GM21390 (cell line): ENCODE data around the gene CRMP1.
"Not testable (repeated sequence)": the region's sequence is repeated elsewhere in the genome, so short reads cannot be mapped to it uniquely, and the experiment has no call there.

ENCODE experiments used
- ATAC-seq: cut with Tn5 transposase; IDR thresholded peaks from one replicate; pipeline ENCODE4 v1.9.1; 2021; ENCODE audit not compliant: unreplicated experiment

Gene CRMP1

DNA sequence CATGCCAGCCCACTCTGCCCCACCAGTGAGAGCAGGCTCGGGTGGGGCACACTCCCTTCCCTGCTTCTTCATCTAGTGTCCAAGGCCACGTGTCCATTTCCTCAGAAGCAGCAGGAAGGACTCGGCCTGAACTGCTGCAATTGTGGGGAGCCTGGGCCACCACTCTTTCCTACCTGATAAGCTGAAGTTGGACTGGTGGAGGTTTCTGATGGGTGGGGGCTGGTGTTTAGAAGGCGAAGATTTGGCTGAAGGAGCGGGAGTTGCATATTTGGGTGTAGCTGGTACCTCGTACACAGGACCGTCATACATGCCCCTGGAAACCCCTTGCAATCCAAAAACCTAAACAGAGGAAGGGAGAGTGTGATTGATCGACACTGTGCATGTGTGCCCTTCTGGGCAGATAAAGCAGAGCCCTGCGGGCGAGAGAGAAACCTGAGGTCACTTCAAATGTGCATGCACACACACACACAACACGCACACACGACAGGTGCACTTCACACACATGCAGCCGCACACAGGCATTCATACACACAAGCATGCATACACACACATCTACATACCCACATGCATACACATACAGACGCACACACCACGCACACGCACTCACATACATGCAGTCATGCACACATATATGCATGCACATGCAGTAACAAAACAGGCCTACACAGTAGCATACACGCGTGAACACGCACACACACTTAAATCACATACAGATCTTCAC, 67.4 kb downstream of the CRMP1 start:
- no peak for ATAC-seq

DNA sequence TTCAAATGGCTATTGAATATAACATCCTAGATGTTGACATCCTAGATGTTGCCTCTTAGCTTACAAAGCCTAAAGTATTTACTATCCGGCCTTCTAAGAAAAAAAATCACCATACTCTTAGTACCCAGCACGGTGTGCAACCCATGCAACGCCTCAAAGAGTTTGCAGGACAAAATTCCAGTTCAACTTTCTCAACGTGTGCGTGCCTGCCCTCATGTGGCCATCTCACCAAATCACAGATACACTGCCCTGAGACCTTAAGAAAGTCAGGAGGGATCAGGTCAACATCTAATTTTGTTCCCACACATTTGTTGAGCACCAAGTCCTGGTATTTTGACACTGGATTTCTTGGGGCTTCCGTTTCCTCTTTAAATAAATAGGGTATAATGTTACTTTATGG, 68.3 kb downstream of the CRMP1 start:
- no peak for ATAC-seq

DNA sequence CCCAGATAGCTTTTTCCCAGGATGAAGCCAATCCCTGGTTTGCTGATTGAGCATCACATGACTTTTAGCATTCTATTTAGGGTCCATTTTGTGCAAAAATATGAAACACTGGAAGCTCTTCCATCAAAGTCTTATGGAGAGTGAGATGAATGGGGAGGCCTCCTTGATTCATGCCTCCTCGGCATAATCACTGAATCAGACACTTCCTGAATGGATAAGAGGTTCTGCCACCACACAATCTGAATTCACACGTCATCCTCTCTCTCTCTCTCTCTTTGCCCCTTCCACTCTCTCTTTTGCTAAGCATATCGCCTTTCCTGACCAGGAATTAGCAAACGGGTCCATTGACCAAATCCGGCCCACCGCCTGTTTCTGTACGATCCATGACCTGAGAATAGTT, 68.7 kb downstream of the CRMP1 start:
- ATAC-seq = no peak

DNA sequence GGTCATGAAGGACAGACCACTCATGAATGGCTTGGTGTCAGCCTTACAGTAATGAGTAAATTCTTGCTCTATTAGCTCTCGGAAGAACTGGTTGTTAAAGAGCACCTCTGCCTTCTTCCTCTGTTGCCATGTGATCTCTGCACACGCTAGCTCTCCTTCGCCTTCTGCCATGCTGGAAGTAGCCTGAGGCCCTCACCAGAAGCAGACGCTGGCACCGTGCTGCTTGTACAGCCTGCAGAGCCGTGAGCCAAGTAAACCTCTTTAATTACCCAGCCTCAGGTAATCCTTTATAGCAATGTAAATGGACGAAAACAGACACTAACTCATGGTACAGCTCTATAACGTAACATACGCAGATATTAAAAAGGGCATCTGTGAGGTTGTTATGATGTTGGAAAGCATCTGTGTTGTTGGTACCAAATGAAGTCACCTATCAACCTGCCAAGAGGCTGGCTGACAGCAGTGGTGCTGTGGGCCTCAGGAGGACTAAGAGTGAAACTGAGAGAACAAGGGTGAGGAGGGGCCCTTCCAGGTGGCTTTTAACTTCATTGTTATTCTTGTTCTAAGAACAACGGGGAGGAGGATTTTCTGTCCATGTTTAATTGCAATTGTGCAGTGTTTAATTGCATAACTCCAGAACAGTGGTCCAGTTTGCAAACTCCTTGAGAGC, 69.2 kb downstream of the CRMP1 start:
- no peak for ATAC-seq

DNA sequence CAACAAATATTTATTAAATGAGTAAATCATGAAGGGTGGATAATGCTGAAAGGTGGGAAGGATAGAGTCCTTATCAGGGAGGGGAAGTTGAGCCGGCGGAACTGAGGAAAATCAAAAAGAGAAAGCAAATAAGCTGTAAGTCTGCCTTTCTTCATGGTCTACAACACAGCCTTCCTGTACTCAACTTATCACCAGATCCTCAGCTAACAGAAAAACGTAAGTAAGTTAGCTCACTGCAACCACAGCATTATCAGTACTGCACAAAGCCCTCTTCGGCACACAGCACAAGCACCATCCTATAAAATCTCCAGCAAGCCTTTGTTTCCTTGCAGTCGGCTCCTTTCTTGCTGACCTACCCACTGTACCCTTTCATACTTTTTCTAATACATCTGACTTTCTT, 70.3 kb downstream of the CRMP1 start:
- ATAC-seq = no peak

DNA sequence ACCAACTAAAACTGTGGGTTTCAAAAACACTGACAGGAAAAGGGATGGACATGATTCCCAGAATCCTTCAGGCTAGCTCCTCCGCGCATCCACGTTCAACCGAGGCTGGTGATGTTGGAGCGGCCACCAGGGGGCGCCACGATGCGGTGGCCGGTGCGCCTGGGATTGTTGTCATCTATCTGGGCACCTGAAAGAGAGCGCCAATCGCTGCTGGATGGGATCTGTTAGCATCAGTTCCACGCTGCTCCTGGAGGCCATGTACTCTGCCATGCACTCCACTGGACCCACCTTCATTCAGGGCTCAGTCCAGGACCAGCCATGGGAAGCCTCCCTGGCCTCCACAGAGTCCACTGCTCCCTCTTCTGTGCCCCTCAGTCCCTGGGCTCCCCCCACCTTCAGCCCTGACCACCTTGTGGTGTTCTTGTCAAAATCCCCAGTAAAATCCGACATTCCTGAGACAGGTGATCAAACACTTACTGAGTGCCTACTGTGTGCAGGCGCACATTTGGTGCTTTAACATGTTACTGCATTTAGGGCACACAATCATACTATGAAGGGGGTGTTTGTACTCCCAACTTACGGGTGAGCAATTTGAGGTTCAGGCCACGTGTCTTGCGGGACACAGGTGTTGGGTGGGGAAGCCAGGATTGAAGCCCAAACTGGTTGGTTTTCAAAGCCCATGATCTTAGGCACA, 71.1 kb downstream of the CRMP1 start:
- ATAC-seq = no peak

DNA sequence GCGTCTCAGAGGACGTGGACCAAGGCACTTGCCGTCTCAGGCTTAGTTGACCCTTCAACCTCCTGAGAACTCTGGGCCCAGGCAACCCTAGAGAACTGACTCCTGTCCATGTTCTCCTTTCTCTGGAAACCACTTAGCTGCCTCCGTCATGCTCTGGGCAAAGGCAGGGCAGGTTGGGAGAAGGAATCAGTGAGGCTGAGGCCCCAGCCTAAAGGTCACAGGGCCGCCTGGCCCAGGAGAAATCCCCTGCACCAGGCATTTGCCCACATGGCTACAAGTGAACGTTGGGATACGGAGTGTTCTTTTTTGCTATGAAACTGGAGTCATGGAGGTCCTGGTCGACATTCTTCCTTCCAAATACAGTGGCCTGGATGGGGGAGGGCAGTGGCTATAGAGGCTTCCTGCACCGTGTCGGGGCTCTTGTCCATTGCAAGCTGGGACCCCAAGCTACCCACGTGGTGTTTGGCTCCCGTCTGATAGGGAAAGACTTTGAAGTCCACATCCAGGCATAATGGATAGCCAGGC, 76.0 kb downstream of the CRMP1 start:
- ATAC-seq = no peak

DNA sequence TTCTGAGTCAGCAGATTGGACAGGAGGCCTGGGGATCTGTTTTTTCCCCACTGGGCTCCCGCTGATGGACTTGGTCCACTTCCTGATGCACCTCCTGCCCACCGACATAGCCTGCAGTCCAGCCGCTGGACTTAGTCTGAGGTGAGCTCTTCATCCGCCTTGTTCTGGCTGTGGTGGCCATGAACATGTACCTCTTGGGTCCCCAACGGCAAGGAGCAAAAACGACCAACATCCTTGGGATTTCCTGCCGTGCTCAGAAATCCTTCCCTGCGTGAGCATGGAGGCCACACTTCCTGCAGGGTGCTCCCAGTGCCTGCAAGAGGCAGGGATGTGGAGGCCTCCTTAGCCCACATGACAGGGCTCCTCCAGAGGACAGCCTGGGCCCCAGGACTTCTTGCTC, 76.8 kb downstream of the CRMP1 start:
- ATAC-seq = no peak

DNA sequence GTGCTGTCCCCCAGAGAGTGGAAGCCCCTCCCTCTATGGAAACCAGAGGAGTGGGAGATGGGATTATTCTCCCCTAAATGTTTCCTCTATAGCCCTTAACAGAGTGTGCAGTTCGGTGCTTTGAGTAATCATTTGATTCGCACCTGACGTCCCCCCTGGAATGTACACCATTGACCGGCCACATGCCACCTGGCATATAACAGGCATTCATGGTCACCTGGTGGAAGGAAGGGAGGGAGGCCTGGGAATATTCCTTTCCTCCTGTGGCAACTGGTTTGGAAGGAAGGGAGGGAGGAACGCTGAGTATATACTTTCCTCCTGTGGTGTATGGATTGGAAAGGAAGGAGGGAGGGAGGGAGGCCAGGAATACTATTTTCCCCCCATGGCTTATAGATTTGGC, 77.2 kb downstream of the CRMP1 start:
- no peak for ATAC-seq

DNA sequence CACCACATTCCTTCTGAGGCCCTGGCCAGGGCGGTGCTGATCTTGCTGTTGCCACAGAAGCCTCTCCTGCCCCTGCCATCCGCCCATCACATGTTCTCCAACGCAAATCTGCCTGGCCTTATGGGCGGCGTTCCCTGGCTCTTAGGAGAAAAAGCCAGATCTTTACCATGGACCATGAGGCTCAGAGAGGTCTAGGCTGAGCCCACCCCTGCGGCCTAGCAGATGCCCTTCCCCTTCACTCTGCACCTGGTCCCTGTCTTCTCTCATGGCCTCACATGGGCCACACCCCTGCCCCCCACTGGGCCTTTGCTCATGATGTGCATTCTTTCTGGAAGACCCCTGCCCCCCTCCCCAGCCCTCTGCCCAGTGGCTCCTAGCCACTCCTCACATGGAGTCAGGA, 78.5 kb downstream of the CRMP1 start:
- no peak for ATAC-seq

DNA sequence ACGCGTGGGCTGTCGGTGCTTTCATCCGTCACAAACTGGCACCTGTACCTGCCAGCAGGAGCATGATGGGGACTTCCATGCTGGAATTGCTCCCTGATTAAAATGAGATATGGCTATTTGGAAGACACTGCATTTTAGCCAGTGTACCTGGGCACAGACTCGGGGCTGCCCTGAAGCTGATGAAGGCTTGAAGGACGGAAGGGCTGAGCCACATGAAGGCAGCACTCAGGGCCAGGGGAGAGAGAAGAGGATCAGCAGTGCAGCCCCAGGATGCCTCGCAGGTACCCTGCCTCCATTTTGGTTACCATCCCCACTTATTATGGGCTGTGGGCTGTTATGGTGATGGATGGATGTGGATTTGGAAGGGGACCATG, 79.0 kb downstream of the CRMP1 start:
- no peak for ATAC-seq

DNA sequence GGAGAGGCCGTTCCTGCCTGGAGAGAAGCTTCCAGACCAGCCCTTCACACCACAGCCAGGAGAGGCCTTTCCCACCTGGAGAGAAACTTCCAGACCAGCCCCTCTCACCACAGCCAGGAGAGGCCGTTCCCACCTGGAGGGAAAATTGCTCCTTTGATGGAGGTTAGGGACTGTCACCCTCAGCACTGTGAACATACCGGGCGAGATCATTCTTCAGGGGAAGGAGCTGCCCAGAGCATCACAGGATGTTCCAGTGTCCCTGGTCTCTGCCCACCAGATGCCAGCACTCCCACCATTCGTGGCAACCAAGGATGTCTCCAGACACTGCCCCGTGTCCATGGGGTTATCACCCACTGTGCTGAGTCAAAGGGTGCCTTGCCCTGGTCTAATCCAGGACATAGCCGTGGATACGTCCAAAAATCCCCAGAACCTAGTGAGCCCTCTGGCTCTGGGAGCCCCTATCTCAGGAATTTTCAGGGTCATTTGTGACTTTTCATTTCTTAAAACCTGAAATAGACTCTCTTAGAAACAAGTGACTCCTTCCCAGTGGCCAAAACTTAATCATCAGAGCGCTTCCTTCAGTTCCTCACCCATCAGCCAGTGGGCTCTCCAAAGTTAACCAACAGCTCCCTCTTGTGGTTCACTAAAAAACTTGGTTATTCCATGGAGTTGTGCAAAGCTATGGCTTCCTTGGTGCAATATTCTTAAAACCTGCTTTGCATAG, 80.2 kb downstream of the CRMP1 start:
- no peak for ATAC-seq

DNA sequence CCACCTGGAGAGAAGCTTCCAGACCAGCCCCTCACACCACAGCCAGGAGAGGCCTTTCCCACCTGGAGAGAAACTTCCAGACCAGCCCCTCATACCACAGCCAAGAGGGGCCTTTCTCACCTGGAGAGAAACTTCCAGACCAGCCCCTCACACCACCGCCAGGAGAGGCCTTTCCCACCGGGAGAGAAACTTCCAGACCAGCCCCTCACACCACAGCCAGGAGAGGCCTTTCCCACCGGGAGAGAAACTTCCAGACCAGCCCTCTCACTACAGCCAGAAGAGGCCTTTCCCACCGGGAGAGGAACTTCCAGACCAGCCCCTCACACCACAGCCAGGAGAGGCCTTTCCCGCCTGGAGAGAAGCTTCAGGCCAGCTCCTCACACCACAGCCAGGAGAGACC, 80.8 kb downstream of the CRMP1 start:
- not testable (repeated sequence) for ATAC-seq

DNA sequence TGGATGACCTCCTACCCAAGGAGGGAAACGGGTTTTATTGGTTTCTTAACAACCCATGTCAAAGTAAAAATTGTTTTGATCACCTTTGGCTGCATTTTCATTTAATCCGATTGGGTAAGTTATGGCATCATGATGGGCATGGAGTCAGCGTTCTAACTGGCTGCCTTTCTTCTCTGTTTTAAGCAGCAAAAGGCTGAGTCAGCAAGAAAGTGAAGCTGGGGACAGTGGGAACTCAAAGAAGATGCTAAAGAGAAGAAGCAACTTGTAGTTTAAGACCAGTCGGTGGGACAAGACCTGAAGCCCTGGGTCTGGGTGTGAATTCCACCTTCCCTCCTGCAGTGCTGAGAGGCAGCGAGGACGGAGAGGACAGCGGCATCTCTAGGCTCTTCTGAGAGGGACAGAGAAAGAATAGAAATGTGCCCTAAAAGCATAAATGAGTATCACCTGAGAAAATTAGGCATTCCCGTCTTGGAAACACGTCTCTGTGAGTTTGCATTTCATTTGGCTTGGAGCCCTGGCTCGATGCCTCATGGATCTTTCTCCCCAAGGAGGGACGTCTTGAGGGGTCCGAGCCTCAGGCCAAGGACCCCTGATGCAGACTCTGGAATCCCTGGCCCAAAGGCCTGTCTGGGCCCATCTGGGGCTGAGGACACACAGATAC, 82.0 kb downstream of the CRMP1 start:
- no peak for ATAC-seq

DNA sequence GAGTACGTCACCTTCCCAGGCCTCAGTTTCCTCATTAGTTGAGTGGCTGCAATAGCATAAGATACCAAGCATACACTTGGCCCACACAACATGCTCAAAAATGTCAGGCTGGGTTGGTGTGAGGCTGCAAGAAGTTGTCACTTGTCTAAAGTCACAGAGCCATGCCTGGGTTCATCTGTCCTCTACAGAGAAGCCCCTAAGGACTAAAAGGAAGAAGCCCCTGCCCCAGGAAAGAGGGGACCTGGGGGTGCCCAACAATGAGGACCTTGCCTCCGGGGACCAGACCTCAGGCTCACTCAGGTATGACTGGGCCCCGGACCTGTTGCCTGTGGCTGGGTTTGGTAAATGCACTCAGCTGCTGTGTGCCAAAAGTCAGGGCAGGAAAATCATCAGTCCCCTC, 82.7 kb downstream of the CRMP1 start:
- ATAC-seq = no peak

DNA sequence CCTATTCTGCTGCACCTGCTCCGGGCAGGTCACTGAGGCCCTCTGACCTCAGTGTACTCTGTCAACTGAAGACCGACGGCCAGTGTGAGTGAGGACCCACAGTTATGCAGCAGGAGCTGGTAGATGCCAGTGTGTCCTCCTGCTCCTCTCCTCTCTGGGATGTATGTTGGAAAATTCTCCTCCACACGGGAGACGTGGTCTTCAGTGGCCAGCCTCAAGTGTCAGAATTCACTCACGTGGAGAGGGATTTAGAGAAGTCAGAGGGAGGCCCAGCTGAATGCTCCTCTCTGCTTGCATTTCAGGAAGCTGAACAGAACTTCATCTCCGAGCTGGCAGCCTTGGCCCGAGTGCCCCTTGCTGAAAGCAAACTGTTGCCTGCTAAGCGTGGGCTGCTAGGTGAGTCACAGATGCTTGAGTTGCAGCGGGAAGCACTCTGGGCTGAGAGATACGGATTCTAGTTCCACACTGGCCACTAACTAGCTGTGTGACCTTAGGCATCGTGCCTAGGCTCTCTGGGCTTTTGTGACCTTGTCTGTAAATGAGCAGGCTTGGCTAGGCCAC, 83.6 kb downstream of the CRMP1 start:
- ATAC-seq = no peak

DNA sequence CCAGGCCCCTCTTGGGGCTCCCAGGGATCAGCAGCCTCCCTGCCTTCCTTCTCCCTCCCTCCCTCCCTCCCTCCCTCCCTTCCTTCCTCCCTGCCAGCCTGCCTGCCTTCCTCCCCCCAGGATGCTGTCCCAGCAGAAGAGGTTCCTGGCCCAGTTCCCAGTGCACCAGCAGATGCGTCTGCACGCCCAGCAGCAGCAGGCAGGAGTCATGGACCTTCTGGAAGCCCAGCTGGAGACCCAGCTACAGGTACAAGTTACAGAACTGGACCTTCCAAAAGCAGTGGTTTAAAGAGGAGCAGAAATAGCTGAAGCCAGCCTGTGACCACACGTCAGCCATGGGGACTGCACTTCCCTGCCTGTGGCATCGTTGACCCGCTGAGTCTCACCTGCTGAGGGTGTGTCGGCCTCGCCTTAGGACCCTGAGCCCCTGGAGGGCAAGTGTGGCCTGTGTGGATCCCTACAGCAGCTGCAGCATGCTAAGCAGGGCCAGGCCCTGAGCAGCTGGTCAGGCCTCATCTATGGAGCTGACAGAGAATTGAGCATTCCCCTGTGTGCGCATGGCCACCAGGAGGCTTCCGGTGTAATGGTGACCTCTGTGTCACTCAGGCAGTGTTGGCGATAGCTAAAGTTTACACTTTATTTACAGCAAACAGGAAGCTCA, 84.7 kb downstream of the CRMP1 start:
- no peak for ATAC-seq

DNA sequence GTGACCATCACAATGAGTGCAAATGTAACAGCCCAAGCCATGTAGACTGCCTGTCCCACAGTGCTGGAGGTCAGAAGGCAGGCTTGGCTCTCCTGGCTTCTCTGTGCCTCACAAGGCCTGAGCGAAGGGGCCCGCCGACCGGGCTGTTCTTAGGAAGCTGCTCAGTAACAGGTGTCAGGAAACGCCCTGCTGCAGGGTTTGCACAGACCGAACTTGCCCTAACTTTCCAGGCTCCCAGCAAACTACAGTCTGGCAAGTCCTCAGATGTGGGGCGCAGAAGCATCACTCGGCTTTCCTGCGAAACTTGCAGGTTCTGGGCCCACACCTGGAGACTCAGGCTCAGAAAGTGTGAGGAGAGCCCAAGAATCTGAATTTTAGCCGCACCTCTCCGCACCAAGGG, 87.6 kb downstream of the CRMP1 start:
- ATAC-seq = no peak

DNA sequence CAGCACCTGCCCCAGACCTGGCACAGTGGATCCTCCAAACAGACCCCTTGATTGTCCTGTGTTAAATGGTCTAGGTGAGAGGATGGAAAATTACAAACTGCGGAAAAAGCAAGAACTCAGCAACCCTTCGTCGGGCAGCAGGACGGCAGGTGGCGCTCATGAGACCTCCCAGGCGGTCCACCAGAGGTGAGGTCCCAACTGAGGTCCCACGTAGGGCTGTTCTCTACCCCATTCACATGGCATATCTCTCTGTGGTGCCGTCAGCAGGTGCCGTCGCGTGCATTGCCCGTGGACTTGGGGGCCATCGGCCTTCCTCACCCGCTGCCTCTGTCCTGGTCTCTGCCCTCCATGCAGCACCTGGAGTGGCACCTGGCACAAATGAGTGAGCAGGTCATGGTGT, 88.2 kb downstream of the CRMP1 start:
- ATAC-seq = no peak

DNA sequence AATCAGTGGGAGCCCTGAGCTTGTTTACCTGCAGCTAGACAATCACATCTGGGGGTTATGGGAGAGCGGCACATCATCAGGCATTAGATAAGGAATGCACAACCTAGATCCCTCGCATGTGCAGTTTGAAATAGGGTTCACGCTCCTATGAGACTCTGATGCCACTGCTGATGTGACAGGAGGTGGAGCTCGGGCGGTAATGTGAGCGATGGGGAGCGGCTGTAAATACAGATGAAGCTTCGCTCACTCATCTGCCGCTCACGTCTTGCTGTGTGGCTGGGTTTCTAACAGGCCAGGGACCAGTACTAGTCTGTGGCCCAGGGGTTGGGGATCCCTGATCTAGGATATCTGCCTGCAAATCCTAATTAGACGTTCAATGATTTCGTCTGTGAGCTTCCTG, 90.3 kb downstream of the CRMP1 start:
- ATAC-seq = no peak
